ENCODE measurements around the gene SLC6A19. TPM values are rescaled to one million over a fixed set of nuclear protein-coding genes. Genes with fewer than 3 reads are reported as not detected.

The SLC6A19 gene
- polyA plus RNA-seq, 3 donors = not detected

- H3K4me1 ChIP-seq (ENCODE audit: control insufficient read depth in 1 of 2, insufficient read depth in 2 of 2, low read length in 2 of 2) = no peaks in the 10 kb centered on the region
- WGBS (ENCODE audit: insufficient coverage) = 95% methylated on average over 6 of the region's 7 CpGs
- Mint-ChIP-seq H3K9me3 (no peaks in the 10 kb centered on the region), H3K4me3 (no peak overlapping the region), H3K36me3 (no peaks in the 10 kb centered on the region), H3K4me1 (no peaks in the 10 kb centered on the region), H3K27me3 (ENCODE audit: low read depth in 3 of 3) (peaks cover 2 to 4% (median 3%) of the 10 kb centered on the region in 3 donors), H3K27ac (no peak overlapping the region)
- intact Hi-C loops (cut with micrococcal nuclease) = no loop called here
- H3K9ac ChIP-seq (ENCODE audit: insufficient read depth, low read length, poor library complexity, severe bottlenecking) = no peak overlapping the region
- no peaks in the 10 kb centered on the region for H4K20me1 ChIP-seq (ENCODE audit: insufficient read depth, low read length)
- H3K79me2 ChIP-seq (ENCODE audit: insufficient read depth, low read length) = no peaks in the 10 kb centered on the region
- H3K36me3 ChIP-seq (replicated peaks in 1 of 2; ENCODE audit: control insufficient read depth in 1 of 2, insufficient read depth in 2 of 2, low read length in 2 of 2) = no peaks in the 10 kb centered on the region
- no peak for TF ChIP-seq CTCF (IDR thresholded peaks at IDR 0.05)
- DNase-seq = no peak
- no peaks in the 10 kb centered on the region for H3K27me3 ChIP-seq (ENCODE audit: control insufficient read depth in 2 of 2, insufficient read depth in 2 of 2, low read length in 2 of 2)
- H3K27ac ChIP-seq (ENCODE audit: low read depth in 1 of 2, low read length in 2 of 2) = no peak overlapping the region
- H3K4me3 ChIP-seq (replicated peaks in 1 of 3; ENCODE audit: low read depth in 2 of 3, low read length in 3 of 3) = no peak overlapping the region
- no peak overlapping the region for H2AFZ ChIP-seq (ENCODE audit: insufficient read depth, low read depth, low read length, poor library complexity, severe bottlenecking)
- no peaks in the 10 kb centered on the region for H3K9me3 ChIP-seq (replicated peaks in 1 of 2; ENCODE audit: control insufficient read depth in 1 of 2, insufficient read depth in 1 of 2, low read length in 2 of 2)
- H3K4me2 ChIP-seq (replicated peaks; ENCODE audit: extremely low read depth, low read length, poor library complexity, severe bottlenecking) = no peak overlapping the region
Measured at GRCh38 chr5:1197876-1198666, 3.3 kb upstream of the SLC6A19 start.

GRCh38 chr5:1199340-1199648 is 2.1 kb upstream of the SLC6A19 start:
- Histone ChIP-seq H4K20me1 (ENCODE audit: insufficient read depth, low read length) (no peaks in the 10 kb centered on the region), H3K79me2 (ENCODE audit: insufficient read depth, low read length) (no peaks in the 10 kb centered on the region), H3K4me2 (replicated peaks; ENCODE audit: extremely low read depth, low read length, poor library complexity, severe bottlenecking) (no peak overlapping the region), H3K9ac (ENCODE audit: insufficient read depth, low read length, poor library complexity, severe bottlenecking) (no peak overlapping the region), H3K27ac (ENCODE audit: low read depth in 1 of 2, low read length in 2 of 2) (no peak overlapping the region), H2AFZ (ENCODE audit: insufficient read depth, low read depth, low read length, poor library complexity, severe bottlenecking) (no peak overlapping the region), H3K27me3 (ENCODE audit: control insufficient read depth in 2 of 2, insufficient read depth in 2 of 2, low read length in 2 of 2) (no peaks in the 10 kb centered on the region), H3K36me3 (replicated peaks in 1 of 2; ENCODE audit: control insufficient read depth in 1 of 2, insufficient read depth in 2 of 2, low read length in 2 of 2) (no peaks in the 10 kb centered on the region), H3K9me3 (replicated peaks in 1 of 2; ENCODE audit: control insufficient read depth in 1 of 2, insufficient read depth in 1 of 2, low read length in 2 of 2) (no peaks in the 10 kb centered on the region), H3K4me1 (ENCODE audit: control insufficient read depth in 1 of 2, insufficient read depth in 2 of 2, low read length in 2 of 2) (no peaks in the 10 kb centered on the region), H3K4me3 (replicated peaks in 1 of 3; ENCODE audit: low read depth in 2 of 3, low read length in 3 of 3) (no peak overlapping the region)
- Mint-ChIP-seq H3K27me3 (ENCODE audit: low read depth in 3 of 3) (peaks cover 0 to 4% (median 2%) of the 10 kb centered on the region in 3 donors), H3K9me3 (no peaks in the 10 kb centered on the region), H3K4me1 (no peaks in the 10 kb centered on the region), H3K36me3 (no peaks in the 10 kb centered on the region), H3K27ac (no peak overlapping the region), H3K4me3 (no peak overlapping the region)
- no peak for DNase-seq
- intact Hi-C loops (cut with micrococcal nuclease) = no loop called here
- TF ChIP-seq CTCF (IDR thresholded peaks at IDR 0.05) = no peak

Data from CD14-positive monocyte (primary cell).